Subcutaneous abdominal adipose tissue (tissue), 5 donors: Measurements from ENCODE around the gene IQSEC2.

Source experiments
- H3K27ac ChIP-seq: one replicate; pipeline ENCODE4 v1.7.0; 2013; ENCODE audit warnings: low read depth, mild to moderate bottlenecking, inconsistent platforms, low read length, moderate library complexity
- H3K27me3 ChIP-seq, 5 donors: one replicate each; pipeline ENCODE4 v1.7.0; 2013; ENCODE audit warnings: low read length in 5 of 5, inconsistent platforms in 1 of 5; ENCODE audit not compliant: control insufficient read depth in 5 of 5, insufficient read depth in 4 of 5
- H3K36me3 ChIP-seq, 5 donors: one replicate each; pipeline ENCODE4 v1.7.0; 2013; ENCODE audit warnings: low read length in 5 of 5; ENCODE audit not compliant: control insufficient read depth in 5 of 5, insufficient read depth in 5 of 5
- H3K4me1 ChIP-seq, 5 donors: one replicate each; pipeline ENCODE4 v1.7.0; 2013; ENCODE audit warnings: low read length in 5 of 5, mild to moderate bottlenecking in 3 of 5, moderate library complexity in 1 of 5; ENCODE audit not compliant: control insufficient read depth in 5 of 5, insufficient read depth in 5 of 5
- H3K4me3 ChIP-seq, 5 donors: one replicate each; pipeline ENCODE4 v1.7.0; 2013; ENCODE audit warnings: low read length in 5 of 5, low read depth in 1 of 5
- H3K9ac ChIP-seq, 5 donors: one replicate each; pipeline ENCODE4 v1.7.0; 2013; ENCODE audit warnings: low read length in 5 of 5, mild to moderate bottlenecking in 4 of 5, moderate library complexity in 3 of 5
- H3K9me3 ChIP-seq, 5 donors: one replicate each; pipeline ENCODE4 v1.7.0; 2013; ENCODE audit warnings: low read length in 5 of 5; ENCODE audit not compliant: control insufficient read depth in 5 of 5
- donor health status: healthy.
- donor health status: healthy.
- donor health status: healthy.
- donor health status: healthy.
- donor health status: healthy.

Gene IQSEC2

GRCh38 chrX:53318766-53319353 is 37.5 kb upstream of the IQSEC2 start:
- Histone ChIP-seq H3K36me3 (no peaks in the 10 kb centered on the region), H3K9ac (no peak overlapping the region), H3K4me1 (peaks cover 0 to 33% (median 24%) of the 10 kb centered on the region in 5 donors), H3K27me3 (peaks cover 22 to 63% (median 40%) of the 10 kb centered on the region in 5 donors), H3K9me3 (no peaks in the 10 kb centered on the region), H3K27ac (no peak overlapping the region), H3K4me3 (peak overlapping the region in 1 of 5 donors; percentile 38)

DNA sequence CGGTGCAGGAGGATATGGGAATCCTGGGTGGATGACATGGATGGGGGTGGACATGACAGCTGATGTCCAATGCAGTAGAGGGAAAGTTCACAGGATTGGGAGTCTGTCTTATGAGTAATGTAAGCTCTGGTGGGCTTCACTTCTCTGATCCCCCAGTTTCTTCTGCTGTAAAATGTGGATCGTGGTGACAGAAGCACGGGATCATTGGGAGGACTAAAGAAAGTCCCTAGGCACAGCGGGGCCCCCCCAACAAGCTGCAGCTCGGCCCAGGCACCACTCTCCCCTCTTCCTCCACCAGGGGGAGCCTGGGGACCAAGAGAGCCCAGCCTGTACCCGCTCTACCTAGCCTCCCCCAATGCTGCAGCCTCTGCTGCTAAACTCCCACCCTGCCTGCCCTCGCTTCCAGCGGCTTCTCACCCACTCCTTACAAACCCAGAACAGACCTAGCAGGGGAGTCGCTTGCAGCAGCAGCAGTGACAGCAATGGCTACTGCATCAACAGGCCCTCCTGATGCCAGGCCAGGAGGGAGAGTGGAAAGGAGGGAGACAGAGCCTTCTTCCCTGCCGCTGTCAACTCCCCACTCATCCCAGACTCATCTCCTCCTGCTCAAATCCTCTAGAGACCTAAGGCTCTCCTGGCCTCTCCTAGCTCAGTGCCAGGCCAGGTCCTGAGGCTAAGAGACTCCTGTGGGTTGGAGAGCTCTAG is 36.1 kb upstream of the IQSEC2 start:
- Histone ChIP-seq H3K27ac (no peak overlapping the region), H3K36me3 (no peaks in the 10 kb centered on the region)

GRCh38 chrX:53316860-53317237 is 35.5 kb upstream of the IQSEC2 start:
- H3K4me1 ChIP-seq, result peaks cover 0 to 37% (median 24%) of the 10 kb centered on the region in 5 donors
- no peaks in the 10 kb centered on the region for H3K9me3 ChIP-seq
- peaks cover 11 to 57% (median 33%) of the 10 kb centered on the region in 5 donors for H3K27me3 ChIP-seq
- H3K36me3 ChIP-seq, result no peaks in the 10 kb centered on the region
- no peak overlapping the region for H3K9ac ChIP-seq
- no peak overlapping the region for H3K4me3 ChIP-seq
- no peak overlapping the region for H3K27ac ChIP-seq

More for the DNA sequence above, 36.1 kb upstream of the IQSEC2 start:
- H3K9ac ChIP-seq, result no peak overlapping the region
- peaks cover 15 to 58% (median 37%) of the 10 kb centered on the region in 5 donors for H3K27me3 ChIP-seq
- H3K4me1 ChIP-seq, result peaks cover 0 to 37% (median 24%) of the 10 kb centered on the region in 5 donors
- no peaks in the 10 kb centered on the region for H3K9me3 ChIP-seq
- no peak overlapping the region for H3K4me3 ChIP-seq

DNA sequence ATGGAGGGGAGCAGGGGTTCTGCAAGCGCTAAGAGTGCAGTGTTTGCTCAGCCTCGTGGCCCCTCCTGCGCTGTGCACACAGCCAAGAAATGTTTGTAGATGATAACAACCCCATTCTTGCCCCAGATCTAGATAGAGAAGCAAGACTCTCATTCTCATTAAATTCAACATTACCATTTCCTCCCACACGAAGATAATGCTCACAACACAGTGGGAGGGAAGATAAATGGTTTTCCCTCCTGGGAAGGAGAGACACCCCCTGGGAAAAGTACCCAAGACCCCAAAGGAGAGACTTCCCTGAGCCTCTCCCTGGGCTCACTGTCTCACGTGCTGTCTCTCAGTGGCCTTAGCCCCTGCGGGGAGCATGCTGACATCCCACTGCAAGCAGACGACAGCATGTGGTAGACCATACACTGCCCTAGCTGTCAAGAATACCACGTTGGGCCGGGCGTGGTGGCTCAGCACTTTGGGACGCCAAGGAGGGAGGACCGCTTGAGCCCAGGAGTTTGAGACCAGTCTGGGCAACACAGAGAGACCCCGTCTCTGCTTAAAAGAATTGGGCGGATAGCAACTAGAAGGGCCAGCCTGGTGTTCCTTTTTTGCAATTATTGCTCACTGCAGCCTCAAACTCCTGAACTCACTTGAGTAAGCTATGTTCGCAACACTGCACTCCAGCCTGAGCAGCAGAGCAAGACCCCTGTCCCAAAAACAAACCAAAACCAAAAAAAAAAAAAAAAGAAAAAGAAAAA is 34.9 kb upstream of the IQSEC2 start:
- Histone ChIP-seq H3K36me3 (no peaks in the 10 kb centered on the region), H3K27ac (no peak overlapping the region), H3K4me3 (no peak overlapping the region), H3K27me3 (peaks cover 7 to 52% (median 30%) of the 10 kb centered on the region in 5 donors), H3K9me3 (no peaks in the 10 kb centered on the region), H3K9ac (no peak overlapping the region), H3K4me1 (peaks cover 0 to 37% (median 24%) of the 10 kb centered on the region in 5 donors)

- peaks cover 0 to 15% (median 3%) of the 10 kb centered on the region in 5 donors for H3K4me1 ChIP-seq
- H3K4me3 ChIP-seq, result no peak overlapping the region
- H3K36me3 ChIP-seq, result no peaks in the 10 kb centered on the region
- H3K27ac ChIP-seq, result no peak overlapping the region
- no peaks in the 10 kb centered on the region for H3K9me3 ChIP-seq
- peaks cover 1 to 32% (median 19%) of the 10 kb centered on the region in 5 donors for H3K27me3 ChIP-seq
- no peak overlapping the region for H3K9ac ChIP-seq
Measured at GRCh38 chrX:53313728-53314105, 32.3 kb upstream of the IQSEC2 start.

DNA sequence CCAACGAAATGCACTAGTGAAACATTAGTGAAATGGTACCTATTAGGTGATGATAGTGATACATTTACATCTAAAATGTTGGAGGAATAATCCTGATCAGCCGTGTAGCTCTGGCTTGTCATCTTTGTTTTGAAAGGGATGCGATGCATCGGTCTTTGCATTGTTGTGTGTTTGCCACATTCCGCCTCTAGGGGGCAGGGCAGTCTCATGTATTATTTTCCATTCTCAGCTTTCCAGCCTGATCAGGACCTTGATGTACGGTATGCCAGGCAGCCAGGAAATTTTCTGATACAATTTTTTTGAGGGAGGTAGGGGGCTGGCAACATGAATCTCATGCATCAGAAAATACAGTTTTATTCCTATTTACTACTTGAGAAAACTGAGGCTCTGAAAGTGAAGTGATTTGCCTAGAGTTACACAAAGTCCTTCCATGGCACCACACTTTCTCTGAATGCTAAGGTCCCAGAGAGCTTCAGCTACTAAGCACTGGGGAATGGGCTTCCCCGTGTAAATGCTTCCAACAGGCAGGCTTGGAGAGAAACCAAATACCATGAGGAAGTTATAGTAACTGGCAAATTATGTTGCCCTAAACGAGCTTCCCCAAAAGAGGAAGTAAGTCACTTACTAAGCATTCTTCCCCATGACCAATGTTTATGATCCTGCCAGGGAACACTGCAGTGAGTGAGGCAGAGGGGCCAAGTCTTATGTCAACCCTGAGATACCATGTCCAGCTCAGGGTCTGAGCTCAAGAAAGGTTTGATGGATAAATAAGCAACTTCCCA is 31.8 kb upstream of the IQSEC2 start:
- H3K4me3 ChIP-seq, result no peak overlapping the region
- H3K9ac ChIP-seq, result no peak overlapping the region
- peaks cover 0 to 11% (median 3%) of the 10 kb centered on the region in 5 donors for H3K4me1 ChIP-seq
- H3K9me3 ChIP-seq, result no peaks in the 10 kb centered on the region
- H3K27me3 ChIP-seq, result peaks cover 0 to 26% (median 15%) of the 10 kb centered on the region in 5 donors
- no peak overlapping the region for H3K27ac ChIP-seq
- H3K36me3 ChIP-seq, result no peaks in the 10 kb centered on the region

DNA sequence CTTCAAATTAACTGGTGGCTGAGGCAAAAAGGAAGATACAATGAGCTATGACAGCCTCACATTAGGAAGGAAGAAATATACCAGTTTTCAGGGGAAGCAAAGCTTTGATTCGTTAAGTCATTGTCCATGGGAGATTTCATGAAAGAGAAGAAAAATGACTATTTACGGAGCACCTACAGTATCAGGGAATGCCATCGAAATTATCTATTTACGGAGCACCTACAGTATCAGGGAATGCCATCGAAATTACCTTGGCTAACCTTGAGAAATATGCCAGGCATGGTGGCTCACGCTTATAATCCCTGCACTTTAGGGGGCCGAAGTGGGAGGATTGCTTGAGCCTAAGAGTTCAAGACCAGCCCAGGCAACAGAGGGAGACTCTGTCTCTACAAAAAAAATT is 28.5 kb upstream of the IQSEC2 start:
- Histone ChIP-seq H3K9ac (no peak overlapping the region), H3K36me3 (no peaks in the 10 kb centered on the region), H3K4me3 (no peak overlapping the region), H3K27me3 (peaks cover 0 to 23% (median 18%) of the 10 kb centered on the region in 5 donors), H3K9me3 (no peaks in the 10 kb centered on the region), H3K4me1 (peaks cover 0 to 7% (median 0%) of the 10 kb centered on the region in 5 donors), H3K27ac (no peak overlapping the region)

- H3K9me3 ChIP-seq, result no peaks in the 10 kb centered on the region
- H3K36me3 ChIP-seq, result no peaks in the 10 kb centered on the region
- no peak overlapping the region for H3K9ac ChIP-seq
- H3K4me1 ChIP-seq, result peaks cover 0 to 4% (median 0%) of the 10 kb centered on the region in 5 donors
- no peak overlapping the region for H3K27ac ChIP-seq
- H3K27me3 ChIP-seq, result peaks cover 0 to 23% (median 14%) of the 10 kb centered on the region in 5 donors
- no peak overlapping the region for H3K4me3 ChIP-seq
Measured at GRCh38 chrX:53308836-53309235, 27.5 kb upstream of the IQSEC2 start.

- no peak overlapping the region for H3K27ac ChIP-seq
- peaks cover 0 to 22% (median 14%) of the 10 kb centered on the region in 5 donors for H3K27me3 ChIP-seq
- no peaks in the 10 kb centered on the region for H3K36me3 ChIP-seq
- H3K4me3 ChIP-seq, result no peak overlapping the region
- no peaks in the 10 kb centered on the region for H3K9me3 ChIP-seq
- no peaks in the 10 kb centered on the region for H3K4me1 ChIP-seq
- H3K9ac ChIP-seq, result no peak overlapping the region
Measured at GRCh38 chrX:53305996-53306937, 24.9 kb upstream of the IQSEC2 start.
